PC-9 (cell line): ENCODE measurements around the gene PCDHGA5.
A peak's percentile ranks its signal among the peaks of the same experiment; 100 is the strongest.

ENCODE experiments used
- EZH2 ChIP-seq: fragments of 200-600 bp; sonication (generic); IDR thresholded peaks from 2 replicates; pipeline ENCODE4 v1.8.0; 2017; ENCODE audit warnings: antibody characterized with exemption, low read depth
- TF ChIP-seq, protein P1 (sequence below): fragments of 200-600 bp; sonication (generic); conservative IDR thresholded peaks from 2 replicates; pipeline ENCODE4 v1.6.1; 2017; ENCODE audit warnings: mixed run types, antibody characterized with exemption, mild to moderate bottlenecking, moderate library complexity

DNA sequence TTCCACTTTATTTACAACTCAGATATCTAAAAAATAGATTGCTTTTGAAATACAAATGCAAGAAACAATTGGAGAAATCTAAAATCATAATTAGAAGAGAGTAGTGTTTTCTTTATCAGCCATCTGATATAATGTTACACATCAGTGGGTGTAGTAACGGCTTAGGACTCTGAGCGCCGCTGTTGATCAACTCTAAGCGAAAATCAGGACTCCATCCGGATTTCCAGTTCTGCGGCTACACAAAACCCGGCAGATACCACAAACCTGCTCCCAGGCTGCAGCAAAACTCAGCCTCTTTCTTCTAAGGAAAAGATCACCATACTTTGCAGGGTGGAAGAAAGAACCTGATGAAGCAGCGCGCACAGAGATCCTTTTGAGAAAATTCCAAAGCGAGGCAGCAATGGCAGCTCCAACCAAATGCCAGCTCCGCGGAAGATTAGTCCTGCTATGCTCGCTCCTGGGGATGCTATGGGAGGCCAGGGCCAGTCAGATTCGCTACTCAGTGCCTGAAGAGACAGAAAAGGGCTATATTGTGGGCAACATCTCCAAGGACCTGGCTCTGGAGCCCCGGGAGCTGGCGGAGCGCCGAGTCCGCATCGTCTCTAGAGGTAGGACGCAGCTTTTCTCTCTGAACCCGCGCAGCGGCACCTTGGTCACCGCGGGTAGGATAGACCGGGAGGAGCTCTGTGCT is 38.7 kb downstream of the PCDHGA5 start, which contains the start of gene PCDHGA9:
- TF ChIP-seq, protein P1, sequence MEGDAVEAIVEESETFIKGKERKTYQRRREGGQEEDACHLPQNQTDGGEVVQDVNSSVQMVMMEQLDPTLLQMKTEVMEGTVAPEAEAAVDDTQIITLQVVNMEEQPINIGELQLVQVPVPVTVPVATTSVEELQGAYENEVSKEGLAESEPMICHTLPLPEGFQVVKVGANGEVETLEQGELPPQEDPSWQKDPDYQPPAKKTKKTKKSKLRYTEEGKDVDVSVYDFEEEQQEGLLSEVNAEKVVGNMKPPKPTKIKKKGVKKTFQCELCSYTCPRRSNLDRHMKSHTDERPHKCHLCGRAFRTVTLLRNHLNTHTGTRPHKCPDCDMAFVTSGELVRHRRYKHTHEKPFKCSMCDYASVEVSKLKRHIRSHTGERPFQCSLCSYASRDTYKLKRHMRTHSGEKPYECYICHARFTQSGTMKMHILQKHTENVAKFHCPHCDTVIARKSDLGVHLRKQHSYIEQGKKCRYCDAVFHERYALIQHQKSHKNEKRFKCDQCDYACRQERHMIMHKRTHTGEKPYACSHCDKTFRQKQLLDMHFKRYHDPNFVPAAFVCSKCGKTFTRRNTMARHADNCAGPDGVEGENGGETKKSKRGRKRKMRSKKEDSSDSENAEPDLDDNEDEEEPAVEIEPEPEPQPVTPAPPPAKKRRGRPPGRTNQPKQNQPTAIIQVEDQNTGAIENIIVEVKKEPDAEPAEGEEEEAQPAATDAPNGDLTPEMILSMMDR = peak; percentile 69
- no peak for TF ChIP-seq EZH2
